NCI-H1930 (cell line): ENCODE measurements around the gene WASF1.
"Not testable (repeated sequence)": the region's sequence is repeated elsewhere in the genome, so short reads cannot be mapped to it uniquely, and the experiment has no call there.

Experiments used
- DNase-seq, 2 experiments: peaks; one replicate each; lab custom pipeline; 2025; lab: John Stamatoyannopoulos, UW

Gene WASF1

DNA sequence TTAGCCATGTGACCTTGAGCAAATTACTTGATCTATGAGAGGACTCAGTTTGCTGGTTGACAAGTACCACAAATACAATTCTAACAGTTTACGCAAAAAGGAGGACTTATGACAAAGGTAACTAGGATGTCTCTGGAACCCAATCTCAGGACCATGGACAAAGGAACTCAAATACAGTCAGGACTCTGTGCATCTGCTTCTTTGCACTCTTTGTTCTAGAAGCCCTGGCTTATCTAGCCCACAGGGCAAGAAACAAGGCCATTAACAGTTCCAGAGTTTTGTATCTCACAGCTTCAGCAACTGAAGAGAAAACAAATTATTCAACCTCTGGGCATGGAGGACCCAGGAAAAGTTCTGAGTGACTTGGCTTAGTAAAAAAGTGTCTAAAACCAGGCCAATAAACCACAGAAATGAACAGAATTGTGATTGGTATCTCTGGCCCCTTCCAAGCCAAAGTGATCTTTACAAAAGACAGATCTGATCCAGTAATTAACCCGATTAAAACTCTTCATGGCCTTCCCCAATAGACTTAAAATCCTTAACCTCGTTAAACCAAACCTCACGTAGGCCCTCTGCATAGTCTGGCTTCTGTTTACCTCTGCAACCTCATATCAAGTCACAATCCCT lies 5.9 kb downstream of the WASF1 start:
- DNase-seq, result no peak

DNA sequence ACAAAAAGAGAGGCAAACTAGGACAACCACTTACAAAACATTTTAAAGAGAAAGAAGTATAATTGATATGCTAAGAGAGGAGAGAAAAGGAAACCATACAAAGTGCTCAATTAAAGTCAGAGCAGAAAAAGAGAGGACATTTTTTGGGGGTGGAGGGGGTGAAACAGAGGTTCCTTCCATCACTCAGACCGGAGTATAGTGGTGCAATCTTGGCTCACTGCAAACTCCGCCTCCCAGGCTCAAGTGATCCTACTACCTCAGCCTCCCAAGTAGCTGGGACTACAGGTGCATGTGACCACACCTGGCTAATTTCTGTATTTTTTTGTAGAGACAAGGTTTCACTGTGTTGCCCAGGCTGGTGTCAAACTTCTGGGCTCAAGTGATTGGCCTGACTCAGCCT lies 9.4 kb downstream of the WASF1 start:
- no peak for DNase-seq

DNA sequence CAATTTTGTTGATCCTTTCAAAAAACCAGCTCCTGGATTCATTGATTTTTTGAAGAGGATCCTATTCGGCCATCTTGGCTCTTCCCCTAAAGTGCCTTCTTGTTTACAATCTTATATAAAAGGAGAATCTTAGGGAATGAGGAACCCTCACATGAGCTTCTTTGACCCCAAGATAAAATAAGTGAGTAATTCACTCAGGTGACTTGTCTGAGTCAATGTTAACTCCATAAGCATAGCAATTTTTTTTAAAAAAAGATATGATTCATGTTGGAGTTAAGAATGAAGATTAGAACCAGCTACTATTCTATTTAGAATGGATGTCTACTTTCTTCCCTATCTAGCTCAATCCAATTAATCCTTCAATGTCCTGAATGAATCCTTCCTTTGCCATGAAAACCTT lies 21.0 kb downstream of the WASF1 start:
- no peak for DNase-seq

DNA sequence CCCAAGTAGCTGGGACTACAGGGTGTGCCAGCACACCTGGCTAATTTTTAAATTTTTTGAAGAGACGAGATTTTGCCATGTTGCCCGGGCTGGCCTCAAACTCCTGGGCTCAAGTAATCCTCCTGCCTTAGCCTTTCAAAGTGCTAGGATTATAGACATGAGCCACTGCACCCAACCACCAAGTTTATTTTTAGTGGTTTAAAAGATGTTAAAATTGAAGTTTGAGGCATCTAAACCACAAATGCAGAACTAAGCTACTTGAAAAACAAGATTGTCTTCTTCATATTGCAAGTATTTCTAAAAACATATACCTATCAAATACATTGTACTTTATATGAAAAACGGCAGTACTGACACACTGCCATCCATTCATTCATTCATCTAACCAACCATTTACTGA lies 31.6 kb downstream of the WASF1 start:
- no peak for DNase-seq

DNA sequence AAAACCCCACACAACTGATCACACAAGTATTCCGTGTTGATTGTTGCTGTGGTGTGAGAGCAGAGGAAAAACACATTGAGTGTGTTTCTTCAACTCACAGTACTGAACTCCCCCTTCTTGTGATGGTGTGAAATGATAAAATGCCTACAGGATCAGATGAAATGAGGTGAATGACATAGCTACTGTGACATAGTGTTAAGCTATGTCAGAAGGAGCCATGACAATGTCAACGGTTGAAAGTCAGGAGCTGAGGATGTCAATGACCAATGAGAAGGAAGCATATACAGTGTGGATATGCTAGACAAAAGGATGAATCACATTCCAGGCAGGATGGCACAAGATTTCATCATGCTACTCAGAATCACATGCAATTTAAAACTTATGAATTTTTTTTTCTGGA lies 38.8 kb downstream of the WASF1 start:
- DNase-seq, result no peak

DNA sequence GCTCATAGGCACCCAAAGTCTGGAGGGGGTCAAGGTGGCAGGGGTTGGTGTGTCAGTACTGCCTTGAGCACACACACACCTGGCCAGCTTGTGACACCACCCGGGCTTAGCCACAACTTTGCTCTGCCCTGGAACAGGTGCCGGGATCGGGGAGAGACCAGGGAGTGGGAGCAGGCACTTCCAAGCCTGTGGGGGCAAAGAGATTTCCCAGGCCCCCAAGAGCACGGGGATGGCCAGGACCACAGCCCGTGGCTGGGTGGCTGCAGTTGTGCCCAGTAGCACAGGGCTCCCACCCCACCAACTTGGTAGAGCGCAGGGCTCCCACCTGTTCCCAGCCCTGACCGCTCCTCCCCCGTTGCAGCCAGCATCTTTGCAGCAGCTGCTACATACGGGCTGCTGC lies 40.4 kb downstream of the WASF1 start:
- DNase-seq, result no peak

DNA sequence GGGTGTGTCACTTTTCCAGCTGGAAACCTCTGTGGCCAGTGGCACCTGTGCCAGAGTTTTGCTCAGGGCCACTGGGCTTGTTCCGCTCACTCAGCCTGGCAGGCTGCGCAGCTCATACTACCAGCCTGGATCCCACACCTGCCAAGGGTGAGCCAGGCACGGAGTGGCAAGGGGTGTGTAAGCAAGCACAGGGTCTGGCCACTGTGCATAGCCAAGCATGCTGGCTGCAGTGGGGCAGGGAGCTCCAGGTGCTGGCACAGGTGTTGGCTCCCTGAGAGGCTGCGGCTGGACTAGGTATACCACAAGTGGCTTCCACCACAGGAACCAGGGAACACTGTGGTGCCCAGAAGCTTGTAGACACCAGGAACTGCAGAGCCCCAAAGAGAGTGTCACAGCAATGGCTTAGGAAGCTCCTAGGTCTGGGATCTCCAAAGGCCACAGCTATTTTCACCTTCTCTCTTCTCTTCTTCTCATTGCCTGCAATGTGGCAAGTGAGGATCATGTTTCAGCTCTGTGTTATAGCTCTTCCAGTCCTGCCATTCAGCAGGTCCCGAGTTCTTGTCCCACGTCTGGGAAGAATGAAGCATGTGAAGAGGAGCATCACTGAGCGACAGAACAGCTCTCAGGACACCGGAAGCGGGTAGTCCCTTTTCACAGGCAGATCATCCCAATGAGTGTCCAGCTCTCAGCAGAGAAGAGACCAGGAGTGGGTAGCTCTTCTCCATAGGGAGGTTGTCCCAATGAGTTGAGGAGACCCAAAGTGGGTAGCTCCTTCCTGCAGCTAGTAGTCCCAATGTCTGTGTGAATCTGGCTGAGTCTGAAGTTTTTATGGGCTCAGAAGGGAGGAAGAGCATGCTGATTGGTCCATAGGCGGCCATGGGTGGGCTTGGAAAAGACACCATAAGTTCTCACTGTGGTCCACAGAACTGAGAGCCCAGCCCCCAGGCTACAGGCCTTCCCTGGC lies 41.3 kb downstream of the WASF1 start:
- no peak for DNase-seq

DNA sequence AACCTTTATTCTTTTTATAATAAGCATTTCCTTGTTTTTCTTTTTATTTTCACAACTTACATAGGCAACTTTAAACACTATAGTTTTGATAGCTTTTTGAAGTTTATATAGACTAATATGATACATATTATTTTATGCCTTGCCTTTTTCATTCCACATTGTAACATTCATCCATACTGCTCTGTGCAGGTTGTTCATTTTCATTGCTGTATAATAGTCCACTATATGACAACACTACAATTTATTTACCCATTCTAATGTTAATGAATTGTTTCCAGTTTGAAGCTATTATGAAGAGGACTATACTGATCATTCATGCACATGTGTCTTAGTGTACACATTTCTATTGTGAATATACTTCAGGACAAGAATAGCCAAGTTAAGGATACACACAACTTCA lies 49.1 kb downstream of the WASF1 start:
- no peak for DNase-seq

DNA sequence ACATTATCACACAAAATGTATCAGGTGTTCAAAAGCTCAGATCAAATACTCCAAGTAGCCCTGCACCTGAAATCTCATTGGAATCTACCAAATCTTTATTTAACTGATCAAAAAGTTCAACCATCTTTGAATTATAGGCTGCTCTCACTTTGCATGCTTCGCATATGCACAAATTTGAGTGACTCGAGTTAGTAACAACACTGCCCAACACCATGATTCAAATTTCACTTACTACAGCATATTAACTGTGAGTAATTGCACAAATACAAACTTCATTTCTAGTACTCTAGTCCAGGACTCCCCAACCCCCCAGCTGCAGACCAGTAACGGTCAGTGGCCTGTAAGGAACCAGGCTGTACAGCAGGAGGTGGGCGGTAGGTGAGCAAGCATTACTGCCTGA lies 51.1 kb downstream of the WASF1 start:
- no peak for DNase-seq

DNA sequence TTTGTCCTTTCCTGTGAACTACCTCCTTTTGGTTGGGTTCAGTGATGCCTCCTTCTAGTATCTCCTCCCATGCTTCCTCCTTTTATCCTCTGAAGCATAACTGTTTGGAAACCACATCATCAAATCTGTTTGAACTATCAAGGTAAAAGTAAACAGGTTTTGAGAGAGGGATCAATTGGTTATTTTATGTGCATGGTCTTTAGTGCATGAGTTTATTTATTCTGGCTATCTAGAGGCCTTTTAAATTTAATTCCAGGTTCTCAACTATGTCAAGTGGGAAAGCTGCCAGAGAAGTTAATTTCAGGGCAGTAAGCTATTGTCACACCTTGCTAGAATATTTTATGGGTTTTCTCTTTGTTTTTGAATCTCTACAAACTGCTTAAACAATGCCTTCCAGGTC lies 54.1 kb downstream of the WASF1 start:
- peak in 1 of 2 experiments; percentile 11 for DNase-seq

DNA sequence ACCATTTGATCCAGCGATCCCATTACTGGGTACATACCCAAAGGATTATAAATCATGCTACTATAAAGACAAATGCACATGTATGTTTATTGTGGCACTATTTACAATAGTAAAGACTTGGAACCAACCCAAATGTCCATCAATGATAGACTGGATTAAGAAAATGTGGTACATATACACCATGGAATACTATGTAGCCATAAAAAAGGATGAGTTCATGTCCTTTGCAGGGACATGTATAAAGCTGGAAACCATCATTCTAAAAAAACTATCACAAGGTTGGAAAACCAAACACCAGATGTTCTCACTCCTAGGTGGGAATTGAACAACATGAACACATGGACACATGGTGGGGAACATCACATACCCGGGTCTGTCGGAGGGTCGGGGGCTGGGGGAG lies 57.8 kb downstream of the WASF1 start:
- DNase-seq, result not testable (repeated sequence)

DNA sequence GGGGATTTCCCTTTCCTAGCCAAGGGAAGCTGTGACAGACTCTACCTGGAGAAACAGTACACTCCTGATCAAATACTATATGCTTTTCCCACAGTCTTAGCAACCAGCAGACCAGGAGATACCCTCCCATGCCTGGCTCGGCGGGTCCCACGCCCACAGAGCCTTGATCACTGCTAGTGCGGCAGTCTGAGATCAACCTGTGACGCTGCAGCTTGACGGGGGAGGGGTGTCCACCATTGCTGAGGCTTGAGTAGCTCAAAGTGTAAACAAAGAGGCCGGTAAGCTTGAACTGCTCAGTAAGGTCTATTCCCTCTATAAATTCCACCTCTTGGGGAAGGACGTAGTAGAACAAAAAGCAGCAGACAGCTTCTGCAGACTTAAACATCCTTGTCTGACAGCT lies 63.2 kb downstream of the WASF1 start:
- DNase-seq, result no peak

DNA sequence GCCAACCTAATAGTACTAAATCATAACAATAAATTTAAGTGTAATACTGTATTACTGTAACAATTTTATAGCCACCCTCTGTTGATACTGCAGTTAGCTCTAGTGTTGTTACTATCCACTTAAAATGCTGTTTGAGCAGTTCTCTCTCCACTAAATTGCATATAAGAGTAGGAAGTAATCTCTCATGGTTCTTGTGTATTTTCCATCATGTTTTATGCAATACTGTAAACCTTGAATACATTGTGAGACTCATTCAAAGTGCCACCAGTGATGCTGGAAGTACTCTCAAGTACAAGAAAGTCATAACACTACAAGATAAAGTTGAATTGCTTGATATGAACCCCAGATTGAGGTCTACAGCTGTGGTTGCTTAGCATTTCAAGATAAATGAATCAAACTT lies 65.5 kb downstream of the WASF1 start:
- DNase-seq, result no peak

DNA sequence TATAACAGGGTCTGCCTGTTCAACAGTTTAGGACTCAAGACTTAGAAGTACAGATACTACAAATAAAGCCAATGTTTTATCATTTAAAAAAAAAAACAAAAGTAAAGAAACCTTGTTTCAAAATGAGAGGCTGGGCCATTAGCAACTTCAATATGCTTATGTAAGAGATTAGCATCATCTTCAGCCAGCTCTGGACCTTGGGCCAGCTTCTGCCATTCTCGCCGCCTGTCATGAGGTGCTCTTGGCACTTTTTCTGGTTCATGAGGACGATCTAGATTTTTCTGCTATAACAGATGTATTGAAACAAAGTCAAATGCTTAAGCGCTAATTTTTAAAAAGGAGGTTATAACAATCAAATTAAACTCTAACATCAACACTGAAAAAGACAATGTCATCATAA lies 74.2 kb downstream of the WASF1 start:
- no peak for DNase-seq

DNA sequence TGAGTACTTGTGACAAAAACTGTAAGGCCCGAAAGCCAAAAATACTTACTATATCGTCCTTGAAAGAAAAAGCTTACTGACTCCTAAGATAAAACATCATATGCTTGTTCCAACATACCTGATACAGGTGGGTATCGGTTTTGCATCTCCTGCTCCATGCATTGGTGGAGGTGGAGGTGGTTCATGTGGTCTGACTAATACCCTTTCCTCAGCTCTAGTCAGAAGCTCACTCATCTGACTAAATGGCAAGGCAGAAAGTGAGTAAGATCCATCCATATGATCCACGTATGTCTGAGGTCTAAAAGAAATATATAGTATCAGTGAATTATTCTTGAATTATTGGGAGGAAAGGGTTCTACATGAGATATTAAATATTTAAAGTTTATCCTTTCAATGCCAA lies 76.2 kb downstream of the WASF1 start:
- no peak for DNase-seq

DNA sequence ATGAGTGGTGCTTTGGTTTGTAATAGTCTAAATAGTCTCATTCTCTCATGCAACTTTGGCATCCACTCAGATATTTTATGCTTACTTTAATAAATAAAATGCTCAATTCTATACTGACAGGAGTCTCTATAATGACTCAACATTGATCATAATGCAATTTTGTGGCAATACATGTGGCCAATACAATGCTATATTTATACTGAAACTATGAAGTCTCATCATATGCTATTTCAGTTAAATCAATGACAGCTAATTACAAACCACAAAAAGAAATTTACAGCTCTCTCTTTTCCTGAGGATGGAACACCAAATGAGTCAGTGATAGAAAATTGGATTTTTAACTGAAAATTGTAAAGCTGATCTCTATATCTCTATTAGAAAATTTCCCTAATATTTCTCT lies 77.1 kb downstream of the WASF1 start:
- DNase-seq, result no peak

DNA sequence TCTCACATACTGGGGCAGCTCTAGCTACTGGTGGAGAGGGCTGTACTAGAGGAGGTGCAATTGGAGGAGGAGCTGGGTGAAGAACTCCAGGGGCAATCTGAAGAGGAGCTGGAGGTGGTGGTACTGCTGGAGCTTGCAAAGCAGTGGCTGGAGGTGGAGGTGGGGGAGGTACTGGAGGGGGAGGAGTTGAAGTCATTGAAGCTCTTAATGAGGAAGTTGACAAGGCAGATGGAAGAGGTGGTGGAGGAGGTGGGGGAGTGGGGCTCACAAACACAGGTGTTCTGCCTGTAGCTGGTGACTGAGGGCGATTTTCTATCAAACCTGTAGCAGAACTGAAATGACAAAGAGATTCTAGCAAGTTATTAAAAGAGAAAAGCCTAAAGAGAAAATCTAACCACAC lies 77.6 kb downstream of the WASF1 start:
- DNase-seq, result no peak

DNA sequence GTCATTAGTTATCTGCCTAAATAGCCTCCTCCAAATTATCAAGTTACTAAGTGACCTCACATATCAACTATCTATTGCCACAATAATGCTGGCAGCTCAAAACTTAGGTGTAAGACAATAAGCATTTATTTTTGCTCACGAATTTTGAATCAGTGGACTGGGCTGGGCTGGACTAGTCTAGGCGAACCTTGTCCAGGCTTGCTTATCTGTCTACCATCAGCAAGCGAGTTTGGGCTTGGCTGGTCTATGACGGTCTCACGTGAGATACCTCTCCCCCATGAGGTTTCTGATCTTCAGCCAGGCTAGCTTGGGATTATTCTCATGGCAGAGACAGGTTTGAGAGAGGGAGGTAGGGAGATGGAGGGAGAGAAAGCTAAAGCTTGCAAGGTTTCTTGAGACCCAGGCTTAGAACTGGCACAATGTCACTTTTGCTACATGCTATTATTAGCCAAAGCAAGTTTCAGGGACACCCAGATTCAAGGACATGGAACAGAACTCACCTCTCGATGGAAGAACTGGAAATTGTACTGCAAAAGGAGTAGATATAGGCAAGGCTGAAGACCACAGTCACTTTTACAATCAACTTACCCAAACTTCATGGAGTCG lies 80.9 kb downstream of the WASF1 start:
- no peak for DNase-seq

DNA sequence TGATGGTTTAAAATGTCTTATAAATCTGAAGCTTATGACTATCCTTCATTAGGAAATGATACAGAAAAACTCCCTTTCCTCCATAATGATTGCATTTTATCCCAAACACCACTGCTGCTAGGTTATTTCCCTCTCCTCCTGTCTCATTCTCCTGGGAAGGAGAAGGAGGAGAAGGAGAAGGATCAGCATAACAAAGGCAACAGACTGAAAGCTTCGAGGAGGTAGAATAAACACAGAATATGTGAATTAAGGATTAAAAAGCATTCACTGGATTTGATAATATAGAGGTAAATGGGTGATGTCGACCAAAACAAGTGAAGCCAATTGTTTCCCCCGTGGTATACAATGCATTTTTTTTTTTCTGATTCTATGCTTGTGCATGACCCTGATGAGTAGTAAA lies 82.0 kb downstream of the WASF1 start:
- no peak for DNase-seq

DNA sequence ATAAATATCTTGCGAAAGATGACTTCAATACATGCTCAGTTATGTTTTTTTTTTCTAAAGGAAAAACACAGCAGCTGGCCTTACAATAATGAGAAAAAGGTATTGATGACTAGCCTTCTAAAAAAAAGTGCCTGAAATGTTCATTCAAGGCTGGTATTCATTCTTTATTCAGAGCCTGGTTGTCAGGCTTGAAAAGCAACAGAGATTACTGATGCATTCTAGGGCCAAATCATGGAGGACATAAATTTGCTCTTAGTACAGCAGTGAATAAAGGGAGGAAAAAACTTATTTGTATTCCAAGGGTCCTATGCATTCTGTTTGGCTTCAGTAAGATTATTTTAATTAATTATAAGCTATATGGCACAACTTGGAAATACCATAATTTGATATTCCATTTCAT lies 83.5 kb downstream of the WASF1 start:
- no peak for DNase-seq

DNA sequence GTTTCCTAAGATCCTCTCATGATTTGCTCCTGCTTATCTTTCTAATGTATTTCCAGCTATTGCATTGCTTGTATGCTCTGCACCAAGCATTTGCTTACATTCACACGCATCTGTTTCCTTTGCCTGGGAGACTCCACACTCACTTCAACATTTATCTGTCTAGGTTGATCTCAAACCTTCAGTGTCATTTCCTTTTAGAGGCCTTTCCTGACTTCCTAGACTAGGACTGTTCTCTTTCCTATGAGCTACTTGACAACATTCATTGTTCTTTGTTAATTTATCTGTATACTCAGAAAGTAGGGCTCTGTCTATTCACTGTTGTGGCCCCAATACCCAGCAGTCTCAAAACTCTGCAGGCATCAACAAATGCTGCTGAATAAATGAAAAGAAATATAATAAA lies 84.4 kb downstream of the WASF1 start:
- DNase-seq, result peak in 1 of 2 experiments; percentile 3

DNA sequence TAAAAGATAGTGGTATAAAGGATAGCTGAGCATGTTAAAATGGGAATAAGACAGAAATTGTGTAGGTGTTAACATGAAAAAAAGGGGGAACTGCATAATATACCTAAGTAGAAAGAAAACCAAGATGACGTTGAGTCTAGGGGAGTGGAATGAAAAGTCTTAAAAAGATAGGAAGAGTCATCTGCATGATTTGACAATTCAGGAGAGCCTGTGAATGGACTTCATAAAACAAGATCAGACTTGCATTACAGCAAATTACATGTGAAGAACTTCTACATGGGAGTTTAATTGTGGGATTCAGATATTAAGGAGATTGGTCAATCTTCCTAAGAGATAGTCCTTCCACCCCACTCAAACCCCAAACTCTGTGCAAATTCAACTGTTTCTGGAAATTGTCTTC lies 85.5 kb downstream of the WASF1 start:
- DNase-seq, result no peak

DNA sequence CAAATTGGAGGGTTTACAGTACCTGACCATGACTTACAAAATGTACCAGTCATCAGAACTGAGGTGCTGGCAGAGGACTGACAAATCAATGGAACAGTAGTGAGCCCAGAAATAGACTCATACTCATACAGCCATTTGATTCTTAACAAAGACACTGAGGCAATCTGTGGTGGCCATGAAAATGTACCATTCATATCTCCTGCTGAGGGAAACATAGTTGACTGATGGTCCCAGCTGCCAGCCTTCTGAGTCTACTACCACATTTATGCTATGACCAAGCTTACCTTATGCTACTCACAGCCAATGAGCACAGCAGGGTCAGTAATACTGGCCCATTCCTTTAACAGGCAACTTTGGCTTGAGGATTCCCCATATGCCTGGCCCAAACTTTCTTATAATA lies 88.6 kb downstream of the WASF1 start:
- no peak for DNase-seq
